GM12891 (cell line): Measurements from ENCODE around the gene SPG21.

ENCODE experiments used
- PAX5 ChIP-seq: IDR thresholded peaks from 2 replicates; pipeline ENCODE4 v1.6.1; 2011; ENCODE audit warnings: low read length, moderate library complexity, mild to moderate bottlenecking; ENCODE audit not compliant: insufficient read depth, severe bottlenecking
- POLR2A ChIP-seq: IDR thresholded peaks from 2 replicates; pipeline ENCODE4 v1.6.1; 2011; ENCODE audit warnings: low read depth, low read length, control low read depth
- POLR2AphosphoS5 ChIP-seq: IDR thresholded peaks from 2 replicates; pipeline ENCODE4 v1.6.1; 2011; ENCODE audit warnings: low read depth, low read length, control low read depth
- POU2F2 ChIP-seq: IDR thresholded peaks from 2 replicates; pipeline ENCODE4 v1.6.1; 2011; ENCODE audit warnings: low read depth, mild to moderate bottlenecking, control low read depth, low read length, moderate library complexity
- SPI1 ChIP-seq: IDR thresholded peaks from 2 replicates; pipeline ENCODE4 v1.6.1; 2011; ENCODE audit warnings: low read depth, low read length, control low read depth
- TAF1 ChIP-seq: IDR thresholded peaks from 2 replicates; pipeline ENCODE4 v1.6.1; 2011; ENCODE audit warnings: low read depth, low read length, control low read depth

DNA sequence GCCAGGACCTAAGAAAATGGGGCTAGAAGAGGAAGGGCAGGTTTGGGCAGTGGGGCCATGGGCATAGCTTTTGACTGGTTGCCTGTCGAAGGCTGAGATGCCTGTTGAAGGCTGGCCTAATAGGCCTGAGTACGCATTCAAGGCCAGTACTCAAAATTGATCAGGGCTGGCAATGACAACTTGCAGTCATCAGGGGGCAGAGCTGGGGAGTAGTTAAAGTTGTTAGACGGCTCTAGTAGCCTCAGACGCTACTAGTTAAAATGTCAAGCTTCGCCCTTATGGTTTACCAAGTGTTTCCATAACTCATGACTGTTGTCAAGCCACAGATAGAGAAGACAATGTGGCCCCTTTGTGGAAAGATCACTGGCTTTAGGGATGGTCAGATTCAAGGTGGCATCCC is 28.7 kb downstream of the SPG21 start:
- no peak for TF ChIP-seq PAX5
- TF ChIP-seq POLR2A: no peak
- TF ChIP-seq POLR2AphosphoS5: no peak
- TF ChIP-seq POU2F2: no peak
- no peak for TF ChIP-seq TAF1
- no peak for TF ChIP-seq SPI1
